Stimulated activated CD8-positive, alpha-beta memory T cell treated with anti-CD3 and anti-CD28 coated beads, Interleukin-12 subunit alpha, Interleukin-12 subunit beta, amount 100 ng/mL, for 24 hours (primary cell): ENCODE measurements around the gene COL28A1.
"Not testable (repeated sequence)": the region's sequence is repeated elsewhere in the genome, so short reads cannot be mapped to it uniquely, and the experiment has no call there.

Experiments used
- DNase-seq: peaks from one replicate; pipeline ENCODE4 v3.0.0-alpha.2; 2020; ENCODE audit errors: extremely low read depth

The COL28A1 gene

GRCh38 chr7:7416031-7416858 is 119.4 kb downstream of the COL28A1 start:
- DNase-seq = no peak

GRCh38 chr7:7414791-7415603 is 120.7 kb downstream of the COL28A1 start:
- no peak for DNase-seq

GRCh38 chr7:7408001-7408770 is 127.5 kb downstream of the COL28A1 start:
- DNase-seq = no peak

- no peak for DNase-seq
Measured at GRCh38 chr7:7405461-7405860, 130.2 kb downstream of the COL28A1 start.

- no peak for DNase-seq
Measured at GRCh38 chr7:7399707-7400106, 136.0 kb downstream of the COL28A1 start.

GRCh38 chr7:7395785-7396184 is 139.9 kb downstream of the COL28A1 start:
- DNase-seq = no peak

- not testable (repeated sequence) for DNase-seq
Measured at GRCh38 chr7:7388164-7388563, 147.5 kb downstream of the COL28A1 start.

- DNase-seq = no peak
Measured at GRCh38 chr7:7385421-7385820, 150.3 kb downstream of the COL28A1 start.

- no peak for DNase-seq
Measured at GRCh38 chr7:7384228-7384627, 151.4 kb downstream of the COL28A1 start.

GRCh38 chr7:7375538-7375937 is 160.1 kb downstream of the COL28A1 start:
- DNase-seq = no peak

- no peak for DNase-seq
Measured at GRCh38 chr7:7370076-7370475, 165.6 kb downstream of the COL28A1 start.

GRCh38 chr7:7369134-7369533 is 166.5 kb downstream of the COL28A1 start:
- no peak for DNase-seq

GRCh38 chr7:7354674-7355073 is 181.0 kb downstream of the COL28A1 start:
- no peak for DNase-seq

GRCh38 chr7:7352845-7353244 is 182.8 kb downstream of the COL28A1 start:
- no peak for DNase-seq

- DNase-seq = no peak
Measured at GRCh38 chr7:7351832-7352231, 183.8 kb downstream of the COL28A1 start.

GRCh38 chr7:7351156-7351555 is 184.5 kb downstream of the COL28A1 start:
- no peak for DNase-seq

- no peak for DNase-seq
Measured at GRCh38 chr7:7349156-7349555, 186.5 kb downstream of the COL28A1 start.

GRCh38 chr7:7347045-7347444 is 188.6 kb downstream of the COL28A1 start:
- no peak for DNase-seq

GRCh38 chr7:7344583-7344982 is 191.1 kb downstream of the COL28A1 start:
- DNase-seq = no peak

GRCh38 chr7:7335909-7336308 is 199.8 kb downstream of the COL28A1 start:
- DNase-seq = no peak

GRCh38 chr7:7335215-7335614 is 200.5 kb downstream of the COL28A1 start:
- DNase-seq = no peak

GRCh38 chr7:7333610-7334009 is 202.1 kb downstream of the COL28A1 start:
- DNase-seq = no peak
